Loucy (cell line): ENCODE data around the gene FARP1.

Experiments
- H2AFZ ChIP-seq: fragments of 200-600 bp; sonication (generic); 2 replicates; pipeline ENCODE4 v1.6.0; 2016; ENCODE audit warnings: antibody characterized with exemption, mild to moderate bottlenecking, low read length, moderate library complexity
- H3F3A ChIP-seq: fragments of 200-600 bp; 2 replicates; pipeline ENCODE4 v1.6.0; 2016; ENCODE audit warnings: antibody characterized with exemption, low read depth, mild to moderate bottlenecking
- H3K27me3 ChIP-seq: fragments of 200-600 bp; sonication (generic); 2 replicates; pipeline ENCODE4 v1.6.1; 2014; ENCODE audit warnings: low read length, mild to moderate bottlenecking; ENCODE audit not compliant: insufficient read depth, poor library complexity, severe bottlenecking
- H3K36me3 ChIP-seq: fragments of 200-600 bp; sonication (generic); 2 replicates; pipeline ENCODE4 v1.6.1; 2016; ENCODE audit warnings: low read length; ENCODE audit not compliant: insufficient read depth
- H3K4me1 ChIP-seq: fragments of 200-600 bp; sonication (generic); 2 replicates; pipeline ENCODE4 v1.5.1; 2014; ENCODE audit warnings: low read length, mild to moderate bottlenecking; ENCODE audit not compliant: insufficient read depth, poor library complexity, severe bottlenecking
- H3K4me2 ChIP-seq: fragments of 200-600 bp; sonication (generic); 2 replicates; pipeline ENCODE4 v1.6.0; 2014; ENCODE audit warnings: antibody characterized with exemption, low read length, low read depth, mild to moderate bottlenecking; ENCODE audit not compliant: poor library complexity, severe bottlenecking
- H3K4me3 ChIP-seq: fragments of 200-600 bp; sonication (generic); 2 replicates; pipeline ENCODE4 v1.5.1; 2014; ENCODE audit warnings: low read length, mild to moderate bottlenecking, mixed read lengths; ENCODE audit not compliant: poor library complexity, severe bottlenecking
- H3K79me2 ChIP-seq: fragments of 200-600 bp; sonication (generic); 2 replicates; pipeline ENCODE4 v1.6.1; 2014; ENCODE audit warnings: low read length; ENCODE audit not compliant: insufficient read depth
- H3K9ac ChIP-seq: fragments of 200-600 bp; sonication (generic); 2 replicates; pipeline ENCODE4 v1.6.0; 2014; ENCODE audit warnings: mild to moderate bottlenecking, low read depth, low read length, moderate library complexity; ENCODE audit not compliant: poor library complexity, severe bottlenecking
- H3K9me2 ChIP-seq: fragments of 200-600 bp; sonication (generic); replicated peaks from 2 replicates; pipeline ENCODE4 v1.6.1; 2016; ENCODE audit warnings: low read depth, low read length, mixed read lengths
- H3K9me3 ChIP-seq: fragments of 200-600 bp; sonication (generic); 2 replicates; pipeline ENCODE4 v1.6.1; 2014; ENCODE audit warnings: mild to moderate bottlenecking, antibody characterized with exemption, low read length, low read depth; ENCODE audit not compliant: insufficient read depth
- H4K20me1 ChIP-seq: fragments of 200-600 bp; sonication (generic); 2 replicates; pipeline ENCODE4 v1.6.0; 2014; ENCODE audit warnings: antibody characterized with exemption, low read length, mild to moderate bottlenecking; ENCODE audit not compliant: insufficient read depth, poor library complexity, severe bottlenecking
- CTCF ChIP-seq: fragments of 200-600 bp; sonication (generic); conservative IDR thresholded peaks from 2 replicates; pipeline ENCODE4 v1.5.1; 2014; ENCODE audit warnings: mild to moderate bottlenecking, antibody characterized with exemption, low read length
- EZH2phosphoT487 ChIP-seq: fragments of 200-600 bp; IDR thresholded peaks from 2 replicates; pipeline ENCODE4 v1.6.1; 2018; ENCODE audit warnings: antibody characterized with exemption, mild to moderate bottlenecking, moderate library complexity, borderline replicate concordance

Gene FARP1

GRCh38 chr13:98100481-98100880, 42.4 kb upstream of the FARP1 start:
- no peak overlapping the region for H3K4me2 ChIP-seq
- H3K36me3 ChIP-seq, result no peaks in the 10 kb centered on the region
- H3K9ac ChIP-seq, result no peak overlapping the region
- H3K4me1 ChIP-seq, result no peaks in the 10 kb centered on the region
- no peak overlapping the region for H3K4me3 ChIP-seq
- no peaks in the 10 kb centered on the region for H3K9me3 ChIP-seq
- H3F3A ChIP-seq, result no peaks in the 10 kb centered on the region
- H4K20me1 ChIP-seq, result no peaks in the 10 kb centered on the region
- H3K9me2 ChIP-seq, result no peaks in the 10 kb centered on the region
- H3K27me3 ChIP-seq, result no peaks in the 10 kb centered on the region
- no peak for TF ChIP-seq CTCF
- TF ChIP-seq EZH2phosphoT487, result no peak
- no peak overlapping the region for H2AFZ ChIP-seq
- H3K79me2 ChIP-seq, result no peaks in the 10 kb centered on the region

GRCh38 chr13:98103531-98103930, 39.4 kb upstream of the FARP1 start:
- Histone ChIP-seq H3K4me1 (no peaks in the 10 kb centered on the region), H3K27me3 (no peaks in the 10 kb centered on the region), H2AFZ (no peak overlapping the region), H3K4me2 (no peak overlapping the region), H3K36me3 (no peaks in the 10 kb centered on the region), H3K4me3 (no peak overlapping the region), H3K79me2 (no peaks in the 10 kb centered on the region), H3K9ac (no peak overlapping the region), H3F3A (no peaks in the 10 kb centered on the region), H3K9me2 (no peaks in the 10 kb centered on the region), H4K20me1 (no peaks in the 10 kb centered on the region), H3K9me3 (no peaks in the 10 kb centered on the region)
- TF ChIP-seq EZH2phosphoT487, result no peak
- TF ChIP-seq CTCF, result no peak

GRCh38 chr13:98103942-98104880, 38.7 kb upstream of the FARP1 start:
- no peak overlapping the region for H3K4me3 ChIP-seq
- H3F3A ChIP-seq, result no peaks in the 10 kb centered on the region
- no peaks in the 10 kb centered on the region for H3K79me2 ChIP-seq
- H3K9me2 ChIP-seq, result no peaks in the 10 kb centered on the region
- TF ChIP-seq EZH2phosphoT487, result no peak
- H3K9me3 ChIP-seq, result no peaks in the 10 kb centered on the region
- H2AFZ ChIP-seq, result no peak overlapping the region
- H3K36me3 ChIP-seq, result no peaks in the 10 kb centered on the region
- H3K4me2 ChIP-seq, result no peak overlapping the region
- H3K9ac ChIP-seq, result no peak overlapping the region
- no peaks in the 10 kb centered on the region for H4K20me1 ChIP-seq
- no peaks in the 10 kb centered on the region for H3K4me1 ChIP-seq
- H3K27me3 ChIP-seq, result no peaks in the 10 kb centered on the region
